Type B pancreatic cell (in vitro differentiated cells): Measurements from ENCODE around the gene CPHXL2. TPM values are rescaled to one million over a fixed set of nuclear protein-coding genes. Genes with fewer than 3 reads are reported as not detected.

Experiments used
- DNase-seq: peaks from one replicate; pipeline ENCODE4 v3.0.0; 2021; ENCODE audit warnings: mixed read lengths; ENCODE audit not compliant: unreplicated experiment; ENCODE audit errors: extremely low spot score
- H3K27ac Mint-ChIP-seq: 2 replicates; pipeline ENCODE4 v1.8.0; 2021; ENCODE audit warnings: mild to moderate bottlenecking, mixed read lengths
- H3K27me3 Mint-ChIP-seq: 2 replicates; pipeline ENCODE4 v1.8.0; 2021; ENCODE audit warnings: mixed read lengths
- H3K36me3 Mint-ChIP-seq: 2 replicates; pipeline ENCODE4 v1.8.0; 2021; ENCODE audit warnings: mixed read lengths
- H3K4me1 Mint-ChIP-seq: one replicate; pipeline ENCODE4 v1.8.0; 2021; ENCODE audit warnings: mixed read lengths; ENCODE audit not compliant: unreplicated experiment
- H3K4me3 Mint-ChIP-seq: 2 replicates; pipeline ENCODE4 v1.8.0; 2021; ENCODE audit warnings: mild to moderate bottlenecking, mixed read lengths
- H3K9me3 Mint-ChIP-seq: 2 replicates; pipeline ENCODE4 v1.8.0; 2021; ENCODE audit warnings: mixed read lengths
- CTCF ChIP-seq: fragments of 200-600 bp; sonication (generic); conservative IDR thresholded peaks from 2 replicates; pipeline ENCODE4 v1.5.0; 2021; ENCODE audit warnings: antibody characterized with exemption, mild to moderate bottlenecking
- total RNA-seq: library from RNA; stranded (reverse); gene quantifications from 2 replicates; pipeline ENCODE4 v1.2.1, GENCODE V29; 2021; ENCODE audit warnings: low replicate concordance

The CPHXL2 gene
- total RNA-seq, 1 donor from 2014 or later = not detected

GRCh38 chr16:75626806-75627205, 50.0 kb downstream of the CPHXL2 start:
- no peak for TF ChIP-seq CTCF
- H3K27me3 Mint-ChIP-seq = no peaks in the 10 kb centered on the region
- no peaks in the 10 kb centered on the region for H3K9me3 Mint-ChIP-seq
- peaks cover 23% of the 10 kb centered on the region for H3K36me3 Mint-ChIP-seq
- no peak overlapping the region for H3K27ac Mint-ChIP-seq
- no peak for DNase-seq
- peaks cover under 1% of the 10 kb centered on the region for H3K4me1 Mint-ChIP-seq
- H3K4me3 Mint-ChIP-seq = no peak overlapping the region

DNA sequence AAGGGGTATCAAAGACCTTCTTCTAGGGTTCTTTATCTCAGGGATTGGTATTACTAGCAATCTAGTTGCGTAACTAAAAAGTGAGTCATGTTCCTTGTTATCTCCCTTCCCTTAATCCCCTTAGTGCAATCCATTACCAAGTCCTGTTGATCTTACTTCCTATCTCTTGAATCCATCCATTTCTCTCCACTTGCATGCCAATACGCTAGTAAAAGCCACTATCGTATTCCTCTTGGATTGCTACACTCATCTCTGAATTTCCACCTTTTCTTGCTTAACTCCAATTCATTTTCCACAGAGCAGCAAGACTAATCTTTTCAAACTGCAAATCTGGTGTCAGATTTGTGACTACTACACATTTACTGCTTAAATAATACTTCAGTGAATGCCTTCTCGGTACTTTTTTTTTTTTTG, 51.9 kb downstream of the CPHXL2 start:
- peaks cover 17% of the 10 kb centered on the region for H3K36me3 Mint-ChIP-seq
- H3K4me1 Mint-ChIP-seq = peaks cover 12% of the 10 kb centered on the region
- no peaks in the 10 kb centered on the region for H3K27me3 Mint-ChIP-seq
- DNase-seq = no peak
- peak overlapping the region; percentile 4 for H3K27ac Mint-ChIP-seq
- H3K4me3 Mint-ChIP-seq = peak overlapping the region; percentile 23
- no peaks in the 10 kb centered on the region for H3K9me3 Mint-ChIP-seq
- no peak for TF ChIP-seq CTCF

- no peaks in the 10 kb centered on the region for H3K9me3 Mint-ChIP-seq
- TF ChIP-seq CTCF = no peak
- H3K4me3 Mint-ChIP-seq = peak within 1 kb of the TSS; percentile 97
- H3K27ac Mint-ChIP-seq = peak within 1 kb of the TSS; percentile 98
- no peaks in the 10 kb centered on the region for H3K27me3 Mint-ChIP-seq
- peak; percentile 97 for DNase-seq
- peaks cover 20% of the 10 kb centered on the region for H3K36me3 Mint-ChIP-seq
- H3K4me1 Mint-ChIP-seq = peaks cover 12% of the 10 kb centered on the region
These were observed 53.8 kb downstream of the CPHXL2 start, which contains the start of gene ADAT1 for GRCh38 chr16:75622761-75623605. Gene ADAT1 (minus strand): TSS chr16:75623281. CDS start chr16:75620799, 2,482 bp downstream.

DNA sequence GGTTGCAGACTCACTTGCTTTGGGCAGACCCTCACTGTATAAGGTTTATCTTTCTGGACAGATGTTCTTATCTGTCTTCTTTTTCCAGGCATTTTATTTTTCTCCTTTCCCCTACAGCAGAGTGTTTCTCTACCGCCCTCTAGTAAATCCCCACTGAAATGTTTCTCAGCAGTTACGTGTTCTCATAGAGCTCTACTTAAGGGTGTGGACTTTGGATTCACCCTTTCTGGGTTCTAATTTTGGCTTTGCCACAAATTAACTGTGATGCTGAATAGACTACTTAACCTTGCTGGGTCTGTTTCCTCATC, 55.7 kb downstream of the CPHXL2 start:
- Mint-ChIP-seq H3K9me3 (no peaks in the 10 kb centered on the region), H3K4me3 (peak overlapping the region; percentile 97), H3K36me3 (peaks cover 18% of the 10 kb centered on the region), H3K27me3 (no peaks in the 10 kb centered on the region), H3K4me1 (peaks cover 12% of the 10 kb centered on the region), H3K27ac (peak overlapping the region; percentile 69)
- peak; percentile 64 for TF ChIP-seq CTCF
- no peak for DNase-seq

GRCh38 chr16:75620326-75621169, 56.3 kb downstream of the CPHXL2 start:
- peak overlapping the region; percentile 97 for H3K4me3 Mint-ChIP-seq
- peak overlapping the region; percentile 69 for H3K27ac Mint-ChIP-seq
- H3K36me3 Mint-ChIP-seq = peaks cover 13% of the 10 kb centered on the region
- H3K27me3 Mint-ChIP-seq = no peaks in the 10 kb centered on the region
- DNase-seq = no peak
- H3K9me3 Mint-ChIP-seq = no peaks in the 10 kb centered on the region
- TF ChIP-seq CTCF = no peak
- H3K4me1 Mint-ChIP-seq = peaks cover 12% of the 10 kb centered on the region
